Calu3 (cell line): ENCODE results near the gene HOXB5. TPM values are rescaled to one million over a fixed set of nuclear protein-coding genes. Genes with fewer than 3 reads are reported as not detected.

Experiments used
- BruUV-seq: library from RNA; stranded (reverse); fragments of 400-500 nt; replicated peaks from 2 replicates; lab custom pipeline; 2021; lab: Mats Ljungman, UMichigan
- CTCF ChIA-PET: fragments of 300-600 bp; sonication (Branson Sonifier 250); formaldehyde crosslinking; loops from one replicate; lab custom pipeline; 2022; ENCODE audit warnings: antibody characterized with exemption; lab: Charles Lee
- DNase-seq: peaks from one replicate; pipeline ENCODE4 v3.0.0; 2022
- H3K27ac Mint-ChIP-seq: one replicate; pipeline ENCODE4 v1.8.0; 2022; ENCODE audit warnings: mixed read lengths; ENCODE audit not compliant: unreplicated experiment
- H3K27me3 Mint-ChIP-seq: one replicate; pipeline ENCODE4 v1.8.0; 2022; ENCODE audit warnings: mixed read lengths; ENCODE audit not compliant: unreplicated experiment
- H3K36me3 Mint-ChIP-seq: one replicate; pipeline ENCODE4 v1.8.0; 2022; ENCODE audit warnings: mild to moderate bottlenecking, moderate library complexity, mixed read lengths; ENCODE audit not compliant: insufficient read depth, unreplicated experiment
- H3K4me1 Mint-ChIP-seq: one replicate; pipeline ENCODE4 v1.8.0; 2022; ENCODE audit warnings: mild to moderate bottlenecking, low read depth, mixed read lengths; ENCODE audit not compliant: unreplicated experiment
- H3K4me3 Mint-ChIP-seq: one replicate; pipeline ENCODE4 v1.8.0; 2022; ENCODE audit warnings: mild to moderate bottlenecking, low read depth, moderate library complexity, mixed read lengths; ENCODE audit not compliant: unreplicated experiment
- H3K9me3 Mint-ChIP-seq: one replicate; pipeline ENCODE4 v1.8.0; 2022; ENCODE audit warnings: low read depth, mixed read lengths; ENCODE audit not compliant: unreplicated experiment
- CTCF ChIP-seq: fragments of 200-600 bp; IDR thresholded peaks from one replicate; pipeline ENCODE4 v1.8.0; 2022; ENCODE audit warnings: antibody characterized with exemption; ENCODE audit not compliant: unreplicated experiment
- intact Hi-C: fragments of 100-400 bp; cut with micrococcal nuclease; formaldehyde crosslinking; loops from one replicate; pipeline ENCODE4 v1.10.0; 2022; ENCODE audit not compliant: unreplicated experiment
- total RNA-seq: library from RNA; stranded (reverse); gene quantifications from 2 replicates; pipeline ENCODE4 v1.2.3, GENCODE V29; 2022

The HOXB5 gene
- total RNA-seq, 1 experiment from 2014 or later: 48.5 TPM

- H3K4me1 Mint-ChIP-seq: peaks cover 9% of the 10 kb centered on the region
- no peak for DNase-seq
- peaks cover 61% of the 10 kb centered on the region for H3K36me3 Mint-ChIP-seq
- H3K9me3 Mint-ChIP-seq: no peaks in the 10 kb centered on the region
- peaks cover 19% of the 10 kb centered on the region for H3K27me3 Mint-ChIP-seq
- TF ChIP-seq CTCF: no peak
- no peak overlapping the region for H3K4me3 Mint-ChIP-seq
- intact Hi-C loops: no loop called here
- BruUV-seq: no TSS peak
- H3K27ac Mint-ChIP-seq: no peak overlapping the region
- CTCF ChIA-PET: interaction anchor here (0.6 kb wide), 1 partner anchor 417 kb away, joined by 5 read pairs; no protein-coding TSS in a partner anchor
Observed at GRCh38 chr17:48630009-48630924, 36.7 kb upstream of the HOXB5 start.

- Mint-ChIP-seq H3K9me3 (no peaks in the 10 kb centered on the region), H3K27ac (no peak overlapping the region), H3K36me3 (peaks cover 61% of the 10 kb centered on the region), H3K27me3 (peaks cover 19% of the 10 kb centered on the region), H3K4me1 (peaks cover 9% of the 10 kb centered on the region), H3K4me3 (no peak overlapping the region)
- DNase-seq: no peak
- TF ChIP-seq CTCF: no peak
- intact Hi-C loops: no loop called here
- no TSS peak for BruUV-seq
- CTCF ChIA-PET: interaction anchor here (0.6 kb wide), 3 partner anchors 244 to 416 kb away, joined by 3 to 5 read pairs (median 3); no protein-coding TSS in a partner anchor
Observed at GRCh38 chr17:48629411-48629759, 35.8 kb upstream of the HOXB5 start.

GRCh38 chr17:48628649-48629410, 35.3 kb upstream of the HOXB5 start:
- BruUV-seq: no TSS peak
- Mint-ChIP-seq H3K36me3 (peaks cover 63% of the 10 kb centered on the region), H3K4me1 (peaks cover 15% of the 10 kb centered on the region), H3K27me3 (peaks cover 25% of the 10 kb centered on the region), H3K27ac (no peak overlapping the region), H3K4me3 (no peak overlapping the region), H3K9me3 (no peaks in the 10 kb centered on the region)
- intact Hi-C loops: no loop called here
- no peak for DNase-seq
- TF ChIP-seq CTCF: no peak
- CTCF ChIA-PET: interaction anchor here (0.6 kb wide), 2 partner anchors 244 to 372 kb away, joined by 3 read pairs; no protein-coding TSS in a partner anchor

GRCh38 chr17:48627623-48628521, 34.3 kb upstream of the HOXB5 start:
- Mint-ChIP-seq H3K4me3 (peak overlapping the region; percentile 88), H3K27ac (peak overlapping the region; percentile 91)

More at GRCh38 chr17:48627623-48628521, 34.3 kb upstream of the HOXB5 start:
- no peak for TF ChIP-seq CTCF
- BruUV-seq: no TSS peak
- Mint-ChIP-seq H3K27me3 (peaks cover 34% of the 10 kb centered on the region), H3K9me3 (no peaks in the 10 kb centered on the region), H3K4me1 (peaks cover 24% of the 10 kb centered on the region), H3K36me3 (peaks cover 69% of the 10 kb centered on the region)
- CTCF ChIA-PET: no interaction called here
- intact Hi-C loops: no loop called here
- DNase-seq: no peak
